ENCODE data around the gene RAMAC. TPM values are rescaled to one million over a fixed set of nuclear protein-coding genes. Genes with fewer than 3 reads are reported as not detected.

The RAMAC gene
- total and polyA plus RNA-seq, 10 of the 15 experiments (the other 5 are each of a cell fraction or from before 2014, with no cell fraction given): 22.4 to 109 (median 41.7) TPM

GRCh38 chr15:82978438-82978837, 7.6 kb upstream of the RAMAC start (continued):
- TF ChIP-seq FOXK2 (IDR thresholded peaks at IDR 0.05) (no peak), BCLAF1 (IDR thresholded peaks at IDR 0.05) (no peak), BCL11A (IDR thresholded peaks at IDR 0.05; ENCODE audit: low read depth, low read length) (no peak), ATF7 (IDR thresholded peaks at IDR 0.05; ENCODE audit: low read depth) (no peak)

GRCh38 chr15:82979726-82980125, 6.3 kb upstream of the RAMAC start:
- TF ChIP-seq, protein P1, sequence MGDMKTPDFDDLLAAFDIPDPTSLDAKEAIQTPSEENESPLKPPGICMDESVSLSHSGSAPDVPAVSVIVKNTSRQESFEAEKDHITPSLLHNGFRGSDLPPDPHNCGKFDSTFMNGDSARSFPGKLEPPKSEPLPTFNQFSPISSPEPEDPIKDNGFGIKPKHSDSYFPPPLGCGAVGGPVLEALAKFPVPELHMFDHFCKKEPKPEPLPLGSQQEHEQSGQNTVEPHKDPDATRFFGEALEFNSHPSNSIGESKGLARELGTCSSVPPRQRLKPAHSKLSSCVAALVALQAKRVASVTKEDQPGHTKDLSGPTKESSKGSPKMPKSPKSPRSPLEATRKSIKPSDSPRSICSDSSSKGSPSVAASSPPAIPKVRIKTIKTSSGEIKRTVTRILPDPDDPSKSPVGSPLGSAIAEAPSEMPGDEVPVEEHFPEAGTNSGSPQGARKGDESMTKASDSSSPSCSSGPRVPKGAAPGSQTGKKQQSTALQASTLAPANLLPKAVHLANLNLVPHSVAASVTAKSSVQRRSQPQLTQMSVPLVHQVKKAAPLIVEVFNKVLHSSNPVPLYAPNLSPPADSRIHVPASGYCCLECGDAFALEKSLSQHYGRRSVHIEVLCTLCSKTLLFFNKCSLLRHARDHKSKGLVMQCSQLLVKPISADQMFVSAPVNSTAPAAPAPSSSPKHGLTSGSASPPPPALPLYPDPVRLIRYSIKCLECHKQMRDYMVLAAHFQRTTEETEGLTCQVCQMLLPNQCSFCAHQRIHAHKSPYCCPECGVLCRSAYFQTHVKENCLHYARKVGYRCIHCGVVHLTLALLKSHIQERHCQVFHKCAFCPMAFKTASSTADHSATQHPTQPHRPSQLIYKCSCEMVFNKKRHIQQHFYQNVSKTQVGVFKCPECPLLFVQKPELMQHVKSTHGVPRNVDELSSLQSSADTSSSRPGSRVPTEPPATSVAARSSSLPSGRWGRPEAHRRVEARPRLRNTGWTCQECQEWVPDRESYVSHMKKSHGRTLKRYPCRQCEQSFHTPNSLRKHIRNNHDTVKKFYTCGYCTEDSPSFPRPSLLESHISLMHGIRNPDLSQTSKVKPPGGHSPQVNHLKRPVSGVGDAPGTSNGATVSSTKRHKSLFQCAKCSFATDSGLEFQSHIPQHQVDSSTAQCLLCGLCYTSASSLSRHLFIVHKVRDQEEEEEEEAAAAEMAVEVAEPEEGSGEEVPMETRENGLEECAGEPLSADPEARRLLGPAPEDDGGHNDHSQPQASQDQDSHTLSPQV (IDR thresholded peaks at IDR 0.05): no peak
- TF ChIP-seq ASH2L (IDR thresholded peaks at IDR 0.05; ENCODE audit: borderline replicate concordance, low read depth): no peak
- TF ChIP-seq STAT1 (conservative IDR thresholded peaks at IDR 0.05): no peak
- TF ChIP-seq ZNF384 (IDR thresholded peaks at IDR 0.05; ENCODE audit: borderline replicate concordance, low read depth, low read length): no peak
- no peak for TF ChIP-seq YY1 (IDR thresholded peaks at IDR 0.05; ENCODE audit: low read depth, low read length)
- no peak for TF ChIP-seq ETV6 (conservative IDR thresholded peaks at IDR 0.05 in 1 of 2, IDR thresholded peaks at IDR 0.05 in 1 of 2; ENCODE audit: borderline replicate concordance in 1 of 2, low read depth in 1 of 2)
- ChIA-PET SMC1A (ENCODE audit: uncharacterized antibody, unreplicated experiment) (no interaction called here), POLR2A (no interaction called here), CTCF (no interaction called here), RAD21 (ENCODE audit: unreplicated experiment) (no interaction called here)
- Histone ChIP-seq H3K9ac (ENCODE audit: control insufficient read depth, insufficient read depth, low read length) (no peak overlapping the region), H3K4me3 (no peak overlapping the region), H3K27me3 (replicated peaks in 1 of 2; ENCODE audit: control insufficient read depth in 2 of 2, insufficient read depth in 2 of 2, low read length in 1 of 2) (no peaks in the 10 kb centered on the region), H2AFZ (ENCODE audit: control insufficient read depth, low read depth, low read length) (no peak overlapping the region), H3K4me1 (ENCODE audit: control insufficient read depth, insufficient read depth, low read length) (no peaks in the 10 kb centered on the region), H3K27ac (ENCODE audit: control insufficient read depth, insufficient read depth) (no peak overlapping the region), H3K79me2 (ENCODE audit: control insufficient read depth, insufficient read depth, low read length) (no peaks in the 10 kb centered on the region), H3K9me3 (replicated peaks; ENCODE audit: control insufficient read depth, insufficient read depth, low read length) (no peaks in the 10 kb centered on the region), H3K36me3 (ENCODE audit: control insufficient read depth in 2 of 2, insufficient read depth in 2 of 2, low read length in 1 of 2) (no peaks in the 10 kb centered on the region), H4K20me1 (ENCODE audit: control insufficient read depth, insufficient read depth) (no peaks in the 10 kb centered on the region), H3K4me2 (ENCODE audit: control insufficient read depth, insufficient read depth) (no peak overlapping the region)
- 92% methylated on average over 1 of the region's 1 CpG for WGBS (ENCODE audit: insufficient coverage, insufficient replicate concordance, low lambda C conversion rate, missing lambda C conversion rate)
- BruUV-seq (replicated peaks): no TSS peak
- in situ Hi-C loops (cut with MboI): no loop called here
- FAIRE-seq (no peak), ATAC-seq (no peak), DNase-seq (ENCODE audit: low read depth, low spot score) (no peak)
- intact Hi-C loops (cut with micrococcal nuclease; ENCODE audit: unreplicated experiment): no loop called here
